IMR-90 (cell line): Measurements from ENCODE around the gene NAPSA. TPM values are rescaled to one million over a fixed set of nuclear protein-coding genes. Genes with fewer than 3 reads are reported as not detected.

ENCODE experiments used
- ATAC-seq: fragments of 200-7000 bp; cut with Tn5 transposase; 2 replicates; pipeline ENCODE4 v1.9.1; 2020; ENCODE audit warnings: low read depth, mild to moderate bottlenecking, moderate library complexity
- BruUV-seq: library from RNA; stranded (reverse); fragments of 400-500 nt; replicated peaks from 2 replicates; lab custom pipeline; 2021; lab: Mats Ljungman, UMichigan
- CTCF ChIA-PET: fragments of 300-600 bp; formaldehyde crosslinking; extraction: SDS; loops from one replicate; lab custom pipeline; 2021; ENCODE audit warnings: antibody characterized with exemption; lab: Yijun Ruan, JAX
- POLR2A ChIA-PET: fragments of 300-600 bp; sonication (Branson Sonifier 250); formaldehyde crosslinking; loops from one replicate; lab custom pipeline; 2022; ENCODE audit warnings: antibody characterized with exemption; ENCODE audit not compliant: unreplicated experiment; lab: Charles Lee
- DNase-seq: peaks from one replicate; pipeline ENCODE4 v3.0.0; 2013
- H2AFZ ChIP-seq: replicated peaks from 2 replicates; pipeline ENCODE3; 2013; ENCODE audit warnings: low read length, mild to moderate bottlenecking; ENCODE audit not compliant: poor library complexity
- H2AK5ac ChIP-seq: 2 replicates; pipeline ENCODE4 v1.6.1; 2013; ENCODE audit warnings: low read depth, low read length, inconsistent platforms
- H2AK9ac ChIP-seq: replicated peaks from 2 replicates; pipeline ENCODE3; 2013; ENCODE audit warnings: mild to moderate bottlenecking, low read depth, low read length, moderate library complexity; ENCODE audit not compliant: poor library complexity
- H2BK120ac ChIP-seq: 2 replicates; pipeline ENCODE4 v1.6.1; 2013; ENCODE audit warnings: low read depth, low read length, inconsistent platforms
- H2BK15ac ChIP-seq: 3 replicates; pipeline ENCODE4 v1.6.1; 2013; ENCODE audit warnings: low read depth, low read length, inconsistent platforms
- H2BK20ac ChIP-seq: 2 replicates; pipeline ENCODE4 v1.6.1; 2013; ENCODE audit warnings: low read depth, mild to moderate bottlenecking, inconsistent platforms, low read length, moderate library complexity
- H2BK5ac ChIP-seq: 2 replicates; pipeline ENCODE4 v1.6.1; 2013; ENCODE audit warnings: mild to moderate bottlenecking, low read depth, low read length, inconsistent platforms; ENCODE audit not compliant: poor library complexity, severe bottlenecking
- H3K14ac ChIP-seq: replicated peaks from 2 replicates; pipeline ENCODE4 v1.6.1; 2013; ENCODE audit warnings: low read depth, low read length, inconsistent platforms
- H3K18ac ChIP-seq: 2 replicates; pipeline ENCODE4 v1.6.1; 2013; ENCODE audit warnings: low read depth, low read length, control low read depth
- H3K23ac ChIP-seq: 2 replicates; pipeline ENCODE4 v1.6.1; 2013; ENCODE audit warnings: low read depth, low read length, inconsistent platforms
- H3K27ac ChIP-seq: 2 replicates; pipeline ENCODE4 v1.5.1; 2013; ENCODE audit warnings: mild to moderate bottlenecking, control low read depth, low read length; ENCODE audit not compliant: insufficient read depth
- H3K27me3 ChIP-seq: 2 replicates; pipeline ENCODE4 v1.6.1; 2013; ENCODE audit warnings: low read length; ENCODE audit not compliant: control insufficient read depth, insufficient read depth
- H3K36me3 ChIP-seq: 2 replicates; pipeline ENCODE4 v1.6.1; 2013; ENCODE audit warnings: low read length, mixed read lengths; ENCODE audit not compliant: control insufficient read depth, insufficient read depth
- H3K4ac ChIP-seq: 2 replicates; pipeline ENCODE4 v1.6.1; 2013; ENCODE audit warnings: low read depth, low read length, inconsistent platforms
- H3K4me1 ChIP-seq: 2 replicates; pipeline ENCODE4 v1.6.1; 2013; ENCODE audit warnings: low read length, mixed read lengths; ENCODE audit not compliant: control insufficient read depth, insufficient read depth
- H3K4me2 ChIP-seq: 2 replicates; pipeline ENCODE4 v1.6.1; 2013; ENCODE audit warnings: low read depth, mild to moderate bottlenecking, control low read depth, low read length, moderate library complexity
- H3K4me3 ChIP-seq: 2 replicates; pipeline ENCODE4 v1.5.1; 2013; ENCODE audit warnings: low read depth, mild to moderate bottlenecking, control low read depth, low read length, moderate library complexity; ENCODE audit not compliant: insufficient read depth
- H3K56ac ChIP-seq: 2 replicates; pipeline ENCODE4 v1.6.1; 2013; ENCODE audit warnings: low read length, inconsistent platforms; ENCODE audit not compliant: insufficient read depth; ENCODE audit errors: extremely low read depth
- H3K79me1 ChIP-seq, 2 experiments: 2 replicates each; pipeline ENCODE4 v1.6.1; 2013; ENCODE audit warnings: low read length in 2 of 2, inconsistent platforms in 1 of 2, low read depth in 1 of 2
- H3K9ac ChIP-seq: 2 replicates; pipeline ENCODE4 v1.6.1; 2013; ENCODE audit warnings: low read depth, low read length, control low read depth
- H3K9me1 ChIP-seq: 2 replicates; pipeline ENCODE4 v1.6.1; 2013; ENCODE audit warnings: low read length, inconsistent platforms; ENCODE audit not compliant: insufficient read depth
- H3K9me3 ChIP-seq: 2 replicates; pipeline ENCODE4 v1.6.1; 2013; ENCODE audit warnings: low read length; ENCODE audit not compliant: control insufficient read depth, insufficient read depth
- H4K20me1 ChIP-seq: 2 replicates; pipeline ENCODE4 v1.6.1; 2013; ENCODE audit warnings: low read length, inconsistent platforms; ENCODE audit not compliant: insufficient read depth
- H4K5ac ChIP-seq: 2 replicates; pipeline ENCODE4 v1.6.1; 2013; ENCODE audit warnings: mild to moderate bottlenecking, low read depth, low read length, control low read depth
- H4K8ac ChIP-seq, 2 experiments: 2 replicates each; pipeline ENCODE4 v1.6.1; 2013; ENCODE audit warnings: low read depth in 2 of 2, low read length in 2 of 2, control low read depth in 1 of 2, inconsistent platforms in 1 of 2
- H4K91ac ChIP-seq: 2 replicates; pipeline ENCODE4 v1.6.1; 2013; ENCODE audit warnings: low read depth, low read length, inconsistent platforms; ENCODE audit not compliant: insufficient read depth
- CTCF ChIP-seq: conservative IDR thresholded peaks from 2 replicates; pipeline ENCODE4 v1.5.1; 2012; ENCODE audit warnings: mild to moderate bottlenecking, low read depth, low read length, improper control_type of control experiment
- ELK1 ChIP-seq: fragments of 150-350 bp; IDR thresholded peaks from 2 replicates; pipeline ENCODE4 v1.6.1; 2016; ENCODE audit warnings: low read depth, mild to moderate bottlenecking, low read length, moderate library complexity, borderline replicate concordance
- MAZ ChIP-seq: IDR thresholded peaks from 2 replicates; pipeline ENCODE4 v1.6.1; 2012; ENCODE audit warnings: low read depth, mild to moderate bottlenecking, low read length, improper control_type of control experiment, moderate library complexity, borderline replicate concordance
- MXI1 ChIP-seq: IDR thresholded peaks from 2 replicates; pipeline ENCODE4 v1.6.1; 2012; ENCODE audit warnings: low read depth, mild to moderate bottlenecking, low read length, moderate library complexity, borderline replicate concordance
- RCOR1 ChIP-seq: IDR thresholded peaks from 2 replicates; pipeline ENCODE4 v1.6.1; 2012; ENCODE audit warnings: mild to moderate bottlenecking, low read length, improper control_type of control experiment; ENCODE audit not compliant: insufficient replicate concordance
- WGBS, 2 experiments: methylation state at CpG; one replicate each; pipeline versions ENCODE4 v1.1.5 to v1.1.7; 2013; ENCODE audit warnings: missing lambda C conversion rate in 2 of 2; ENCODE audit not compliant: insufficient read length in 1 of 2; ENCODE audit errors: extremely low coverage in 2 of 2; 5-methylcytosine and 5-hydroxymethylcytosine counted together
- dilution Hi-C: fragments of 300-500 bp; cut with HindIII; formaldehyde crosslinking; loops from one replicate; pipeline ENCODE4 v1.14.3; 2018; ENCODE audit warnings: low sequenced_read_pairs; ENCODE audit not compliant: unreplicated experiment
- in situ Hi-C: fragments of 300-500 bp; cut with MboI; formaldehyde crosslinking; loops from 3 replicates; pipeline ENCODE4 v1.14.3; 2019; ENCODE audit warnings: low sequenced_read_pairs, inconsistent platforms, mixed read lengths
- intact Hi-C: fragments of 100-400 bp; cut with micrococcal nuclease; formaldehyde crosslinking; loops from 2 replicates; pipeline ENCODE4 v1.10.0; 2022
- polyA plus RNA-seq, 3 experiments: library from polyadenylated mRNA; depleted of rRNA; stranded (reverse); fragments of >200 nt; gene quantifications; 2 replicates each; pipeline ENCODE4 v1.2.3, GENCODE V29; 2012; ENCODE audit warnings: low replicate concordance in 1 of 3
- total RNA-seq: library from RNA; depleted of rRNA; stranded (reverse); fragments of >200 nt; gene quantifications from 2 replicates; pipeline ENCODE4 v1.2.3, GENCODE V29; 2012

The NAPSA gene
- total and polyA plus RNA-seq, 2 of the 4 experiments (the other 2 are of a cell fraction): 0.39 TPM; not detected in 1

- 80% methylated on average over 1 of the region's 10 CpGs; no CpG with 5 or more reads in 1 of the 2 experiments for WGBS, 2 experiments
- peaks cover 8% of the 10 kb centered on the region for H4K20me1 ChIP-seq
- ATAC-seq (no peak), DNase-seq (no peak)
- H2AK9ac ChIP-seq: no peak overlapping the region
- intact Hi-C loops (loop anchor here (5.0 kb wide), 1 partner anchor 423 kb away; no protein-coding TSS in a partner anchor), dilution Hi-C loops (no loop called here), in situ Hi-C loops (loop anchor here (5.0 kb wide), 1 partner anchor 343 kb away; the partner anchor contains the start of gene CLEC11A)
- H3K9me3 ChIP-seq: no peaks in the 10 kb centered on the region
- H3K4ac ChIP-seq: no peak overlapping the region
- H4K8ac ChIP-seq: no peak overlapping the region
- ChIA-PET POLR2A (no interaction called here), CTCF (no interaction called here)
- no peaks in the 10 kb centered on the region for H3K27me3 ChIP-seq
- no peak overlapping the region for H3K4me2 ChIP-seq
- no peak overlapping the region for H3K27ac ChIP-seq
- H3K4me3 ChIP-seq: no peak overlapping the region
- no peak overlapping the region for H2BK5ac ChIP-seq
- H2AFZ ChIP-seq: no peak overlapping the region
- H3K36me3 ChIP-seq: peaks cover 42% of the 10 kb centered on the region
- TF ChIP-seq CTCF: no peak
- TF ChIP-seq MAZ: no peak
- no peak for TF ChIP-seq ELK1
- TF ChIP-seq MXI1: no peak
- TF ChIP-seq RCOR1: no peak
- H2BK15ac ChIP-seq: no peak overlapping the region
- H3K79me1 ChIP-seq: peaks cover 0 to 30% of the 10 kb centered on the region in 2 experiments
- H4K5ac ChIP-seq: no peak overlapping the region
- H2BK20ac ChIP-seq: no peak overlapping the region
- H3K4me1 ChIP-seq: no peaks in the 10 kb centered on the region
- no peak overlapping the region for H3K18ac ChIP-seq
- no peak overlapping the region for H3K23ac ChIP-seq
- no peak overlapping the region for H2AK5ac ChIP-seq
- no peaks in the 10 kb centered on the region for H3K9me1 ChIP-seq
- no peak overlapping the region for H3K14ac ChIP-seq
- no peak overlapping the region for H4K91ac ChIP-seq
- no peak overlapping the region for H3K56ac ChIP-seq
- BruUV-seq: no TSS peak
- H2BK120ac ChIP-seq: no peak overlapping the region
- H3K9ac ChIP-seq: no peak overlapping the region
Observed at GRCh38 chr19:50378863-50379236, 13.4 kb upstream of the NAPSA start.
